NCI-H2081 (cell line): ENCODE data around the gene CENPB.

Experiments used
- DNase-seq, 2 experiments: peaks; one replicate each; lab custom pipeline; 2025; lab: John Stamatoyannopoulos, UW

The CENPB gene

DNA sequence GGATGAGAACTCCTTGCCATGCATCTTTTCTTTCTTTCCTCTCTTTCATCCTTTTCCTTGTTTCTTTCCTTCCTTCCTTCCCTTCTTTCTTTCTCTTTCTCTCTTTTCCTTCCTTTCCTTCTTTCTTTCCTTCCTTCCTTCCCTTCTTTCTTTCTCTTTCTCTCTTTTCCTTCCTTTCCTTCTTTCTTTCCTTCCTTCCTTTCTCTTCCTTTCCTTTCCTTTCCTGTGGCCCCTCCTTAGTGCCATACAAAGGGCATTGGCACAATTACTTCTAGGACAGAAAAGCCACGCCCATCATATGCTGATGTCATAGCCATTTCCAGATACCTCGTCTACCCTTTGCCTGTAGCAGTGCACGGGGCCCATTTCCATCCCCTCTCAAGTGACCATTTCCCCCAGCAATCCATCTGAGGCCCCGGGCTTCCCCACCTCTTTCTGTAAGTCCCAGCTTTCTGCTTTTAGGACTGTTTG, 2.2 kb upstream of the CENPB start:
- no peak for DNase-seq

DNA sequence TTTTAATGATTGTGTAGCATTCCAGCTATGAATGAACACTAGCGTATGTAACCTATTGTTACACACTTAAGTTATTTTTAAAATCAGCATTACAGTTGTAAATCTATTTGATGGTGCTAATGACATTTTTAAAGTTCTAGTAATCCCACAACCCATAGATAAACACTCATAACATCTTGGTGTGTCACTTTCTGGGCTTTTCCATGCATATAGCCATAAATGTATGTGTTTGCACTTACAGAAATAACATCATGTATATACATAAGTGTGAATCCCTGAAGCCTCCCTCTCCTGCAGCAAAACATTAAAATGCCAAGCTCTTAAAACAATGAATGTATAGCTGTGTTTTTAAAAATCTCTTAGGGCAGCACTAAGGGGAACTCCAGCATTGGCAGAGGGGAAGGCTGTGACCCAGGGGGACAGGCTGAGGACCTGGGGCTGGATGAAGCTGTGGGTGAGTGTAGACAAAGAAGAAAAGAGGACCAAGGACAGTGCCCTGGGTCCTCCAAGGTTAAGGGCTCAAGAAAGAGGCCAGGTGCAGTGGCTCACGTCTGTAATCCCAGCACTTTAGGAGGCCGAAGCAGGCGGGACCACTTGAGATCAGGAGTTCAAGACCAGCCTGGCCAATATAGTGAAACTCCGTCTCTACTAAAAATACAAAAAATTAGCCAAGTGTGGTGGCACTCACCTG, 929 bp upstream of the CENPB start:
- DNase-seq, result no peak

DNA sequence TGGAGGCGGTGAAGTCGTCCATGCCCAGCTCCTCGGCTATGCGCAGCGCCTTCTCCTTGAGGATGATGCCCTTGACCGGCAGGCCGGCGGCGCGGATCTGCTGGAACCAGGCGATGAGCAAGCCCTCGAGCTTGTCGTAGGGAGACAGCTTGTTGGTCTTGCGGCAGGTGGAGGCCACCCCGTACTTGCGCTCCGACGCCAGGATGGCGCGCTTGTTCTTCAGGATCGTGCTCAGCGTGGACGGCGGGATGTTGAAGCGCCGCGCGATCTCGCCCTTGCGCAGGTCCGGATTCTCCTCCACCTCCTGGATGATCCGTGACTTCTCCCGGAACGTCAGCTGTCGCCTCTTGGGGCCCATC, 435 bp downstream of the CENPB start:
- peak in 1 of 2 experiments; percentile 46 for DNase-seq

DNA sequence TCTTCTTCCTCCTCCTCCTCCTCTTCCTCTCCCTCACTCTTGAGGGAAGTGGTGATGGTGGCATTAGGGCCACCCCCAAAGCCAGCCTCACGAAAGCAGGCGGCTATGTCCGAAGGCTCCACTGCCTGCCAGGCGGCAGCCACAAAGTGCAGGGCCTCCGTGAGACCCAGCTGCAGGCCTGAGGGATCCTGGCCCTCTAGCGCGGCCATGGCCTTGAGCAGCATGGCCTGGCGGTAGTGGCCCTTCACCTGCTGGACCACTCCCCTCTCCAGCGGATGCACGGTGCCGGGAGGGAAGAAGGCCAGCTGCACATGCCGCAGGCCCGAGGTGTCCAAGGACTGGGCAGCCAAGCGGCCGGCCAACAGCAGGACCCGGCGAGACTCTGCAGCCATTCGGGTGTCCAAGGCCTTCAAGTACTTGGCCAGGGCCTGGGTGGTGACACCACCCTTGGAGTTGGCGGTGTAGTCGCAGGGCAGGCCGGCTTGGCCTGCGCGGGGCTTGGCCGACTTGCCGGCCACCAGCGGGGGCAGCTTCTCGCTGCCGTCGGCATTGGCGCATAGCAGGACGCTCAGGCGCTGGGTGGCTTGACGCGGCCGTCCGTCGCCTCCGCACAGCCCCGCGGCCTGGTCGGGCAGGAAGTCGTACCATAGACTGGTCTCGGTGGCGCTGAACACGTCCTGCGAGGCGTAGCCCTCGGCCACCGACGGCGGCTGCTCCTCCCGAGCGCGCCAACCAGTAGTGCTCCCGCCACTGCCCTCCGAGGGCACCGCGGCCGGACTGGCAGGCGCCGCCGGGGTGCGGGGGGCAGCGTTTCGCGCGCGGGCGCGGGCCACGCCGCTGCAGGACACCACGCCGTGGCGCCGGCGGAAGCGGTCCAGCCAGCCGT, 1.1 kb downstream of the CENPB start:
- DNase-seq, result peak in 1 of 2 experiments; percentile 48

- no peak for DNase-seq
Observed at GRCh38 chr20:3784863-3785239, 1.7 kb downstream of the CENPB start.

- DNase-seq, result no peak
Observed at GRCh38 chr20:3784216-3784853, 2.2 kb downstream of the CENPB start.

GRCh38 chr20:3783511-3784195, 2.9 kb downstream of the CENPB start:
- no peak for DNase-seq

DNA sequence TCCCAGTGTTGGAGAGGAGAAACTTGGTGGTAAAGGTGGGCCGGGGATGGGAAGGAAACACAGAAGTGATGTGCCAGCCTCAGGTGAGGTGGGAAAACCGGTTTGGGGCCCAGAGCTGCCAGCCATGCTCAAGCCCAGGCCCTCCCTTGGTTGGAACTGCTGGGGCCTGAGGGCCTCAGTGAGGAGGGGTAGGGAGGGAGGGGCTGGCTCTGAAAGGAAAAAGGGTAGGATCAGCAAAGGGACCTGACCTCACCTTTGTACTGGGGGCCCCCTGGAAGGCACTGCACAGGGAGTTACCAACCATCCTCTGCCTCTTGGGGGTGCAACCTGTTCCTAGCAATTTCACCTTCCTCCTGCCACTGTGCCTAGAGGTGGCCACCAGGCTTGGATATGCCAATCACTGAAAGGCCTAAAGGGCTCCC, 3.5 kb downstream of the CENPB start:
- no peak for DNase-seq

DNA sequence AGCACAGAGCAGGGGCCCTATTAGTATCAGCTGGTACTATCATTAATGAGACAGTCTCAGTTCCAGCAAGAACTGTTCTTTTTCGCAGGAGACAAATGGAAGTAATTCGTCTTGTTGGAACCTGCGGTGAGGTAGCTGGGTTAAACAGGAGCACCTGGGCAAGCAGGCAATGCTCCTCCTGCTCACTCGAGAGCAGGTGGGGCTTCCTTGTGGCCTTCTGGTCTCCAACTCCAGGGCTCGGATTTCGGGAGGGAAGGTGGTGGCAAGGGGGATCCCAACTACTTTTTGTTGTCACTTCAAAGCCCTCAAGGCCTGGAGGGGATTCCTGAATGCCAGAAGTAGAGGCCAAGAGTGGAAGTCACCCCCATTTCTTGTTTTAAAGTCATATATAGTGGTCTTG, 3.9 kb downstream of the CENPB start:
- no peak for DNase-seq

GRCh38 chr20:3781153-3781910, 5.2 kb downstream of the CENPB start, which contains the start of gene SPEF1:
SPEF1 (minus strand) TSS chr20:3781448; CDS start chr20:3781287, 161 bp downstream.
- DNase-seq, result peak; percentile 84 to 90

- DNase-seq, result no peak
Observed at GRCh38 chr20:3778976-3779375, 7.6 kb downstream of the CENPB start.

- DNase-seq, result peak in 1 of 2 experiments; percentile 21
Observed at GRCh38 chr20:3777716-3778629, 8.6 kb downstream of the CENPB start.

DNA sequence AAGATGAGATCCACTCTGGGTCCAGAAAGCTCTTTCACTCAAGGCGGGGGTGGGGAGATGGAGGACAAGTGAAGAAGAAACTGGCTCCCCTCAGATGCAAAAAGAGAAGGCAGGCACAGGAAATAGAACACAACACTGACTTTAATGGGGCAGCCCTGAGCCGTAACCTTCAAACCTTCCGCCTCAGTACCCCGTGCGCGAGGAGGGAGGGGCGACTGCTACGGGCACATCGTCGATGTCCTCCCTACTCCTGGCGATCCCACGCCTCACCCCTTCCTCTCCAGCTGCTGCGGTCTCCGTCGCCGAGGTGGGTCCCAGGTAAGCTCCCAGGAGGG, 9.2 kb downstream of the CENPB start:
- DNase-seq, result no peak

GRCh38 chr20:3775457-3776108, 11.0 kb downstream of the CENPB start:
- no peak for DNase-seq

DNA sequence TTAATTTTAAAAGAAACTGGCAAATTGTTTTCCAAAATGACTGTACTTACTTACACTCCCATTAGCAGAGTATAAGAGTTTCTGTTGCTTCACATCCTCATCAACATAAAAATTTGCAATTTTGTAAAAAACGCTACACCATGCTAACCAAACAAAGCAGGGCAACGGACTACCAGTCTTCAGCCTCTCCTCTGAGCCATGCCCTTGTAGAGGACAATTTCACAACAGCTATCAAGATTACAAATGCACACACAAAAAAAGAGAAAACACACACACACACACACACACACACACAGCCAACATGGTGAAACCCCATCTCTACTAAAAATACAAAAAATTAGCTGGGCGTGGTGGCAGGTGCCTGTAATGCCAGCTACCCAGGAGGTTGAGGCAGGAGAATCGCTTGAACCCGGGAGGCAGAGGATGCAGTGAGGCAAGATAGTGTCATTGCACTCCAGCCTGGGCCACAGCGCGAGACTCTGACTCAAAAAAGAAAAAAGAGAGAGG, 14.9 kb downstream of the CENPB start:
- DNase-seq, result no peak

DNA sequence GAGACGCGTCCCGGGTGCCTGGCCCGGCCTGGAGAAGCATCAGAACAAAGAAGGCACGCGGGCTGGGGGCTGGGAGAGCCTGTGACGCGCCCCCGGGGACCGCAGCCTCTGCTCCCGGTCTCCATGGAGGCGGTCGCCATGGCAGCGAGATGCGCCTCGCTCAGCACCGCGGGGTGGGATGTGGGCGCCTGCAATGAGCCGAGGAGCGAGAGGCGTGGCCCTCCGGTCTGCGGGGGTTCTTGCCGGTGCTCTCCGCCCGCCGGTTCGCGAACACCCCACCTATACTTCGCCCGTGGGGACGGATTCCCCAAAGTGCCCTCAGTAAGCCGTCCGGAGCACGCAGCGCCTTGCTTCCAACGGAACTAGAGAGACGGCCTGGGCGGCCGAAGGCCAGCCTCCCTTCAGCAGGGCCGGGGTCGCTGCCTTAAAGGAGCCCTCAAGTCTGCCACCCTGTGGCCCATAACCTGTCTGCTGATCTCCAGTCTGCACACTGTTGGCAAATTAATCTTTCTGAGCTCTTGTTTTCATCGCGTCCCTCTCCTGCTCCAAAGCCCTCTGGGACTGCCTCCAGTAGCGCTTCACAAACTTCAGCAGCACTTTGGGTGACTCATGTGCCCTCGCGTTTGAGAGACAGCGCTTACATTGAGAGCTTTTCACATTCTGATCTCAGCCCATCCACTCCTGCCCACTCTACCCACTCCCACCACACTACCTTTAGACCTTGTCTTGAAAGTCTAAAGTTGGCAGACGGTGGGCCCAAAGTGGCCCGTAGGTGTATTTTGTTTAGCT, 18.0 kb downstream of the CENPB start:
- DNase-seq, result peak; percentile 60 to 73

- DNase-seq, result peak; percentile 98
Observed at GRCh38 chr20:3767427-3768341, 18.9 kb downstream of the CENPB start, which contains the start of gene ADISSP. ADISSP (minus strand) TSS chr20:3767753; CDS start chr20:3760100, 7,653 bp downstream.

DNA sequence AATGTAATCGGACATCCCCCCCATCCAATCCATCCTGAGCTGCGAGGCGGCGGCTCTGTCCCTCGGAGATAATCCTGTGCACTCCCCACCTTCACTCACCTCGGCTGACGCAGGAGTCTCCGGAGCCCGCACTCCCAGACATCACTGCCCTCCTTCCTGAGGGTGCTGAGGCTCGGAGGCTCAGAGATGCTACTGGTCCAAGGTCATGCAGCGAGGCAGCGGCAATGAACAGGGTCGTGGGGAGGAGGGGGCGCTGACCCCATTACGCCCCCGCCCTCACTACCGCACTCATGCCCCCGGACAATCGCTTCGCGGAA, 19.5 kb downstream of the CENPB start:
- DNase-seq, result no peak
